A549 (cell line): ENCODE results near the gene EID2.

Experiments used
- CTCF ChIP-seq: fragments of >200 bp; sonication (Bioruptor Twin); formaldehyde crosslinking; IDR thresholded peaks from 3 replicates; pipeline ENCODE4 v1.5.1; 2016
- EP300 ChIP-seq, 2 experiments: fragments of >200 bp; sonication (Bioruptor Twin); formaldehyde crosslinking; IDR thresholded peaks; 2 replicates in 1 of 2; 3 replicates in 1 of 2; pipeline ENCODE4 v1.6.1; 2016 to 2017
- ESRRA ChIP-seq: fragments of 150-350 bp; IDR thresholded peaks from 2 replicates; pipeline ENCODE4 v1.6.1; 2014; ENCODE audit warnings: mild to moderate bottlenecking, low read length, borderline replicate concordance
- JUNB ChIP-seq: fragments of >200 bp; sonication (Bioruptor Twin); formaldehyde crosslinking; IDR thresholded peaks from 2 replicates; pipeline ENCODE4 v1.6.1; 2016
- NR3C1 ChIP-seq: fragments of >200 bp; sonication (Bioruptor Twin); formaldehyde crosslinking; IDR thresholded peaks from 3 replicates; pipeline ENCODE4 v1.6.1; 2017
- POLR2A ChIP-seq: IDR thresholded peaks from 2 replicates; pipeline ENCODE4 v1.6.1; 2012; ENCODE audit warnings: mild to moderate bottlenecking, low read length
- REST ChIP-seq: fragments of 200-600 bp; sonication (generic); IDR thresholded peaks from 2 replicates; pipeline ENCODE4 v1.6.1; 2016; ENCODE audit warnings: antibody characterized with exemption, mild to moderate bottlenecking, moderate library complexity

GRCh38 chr19:39492225-39492624, 47.7 kb downstream of the EID2 start:
- TF ChIP-seq ESRRA: no peak
- TF ChIP-seq CTCF: no peak
- TF ChIP-seq JUNB: no peak
- TF ChIP-seq EP300 (IDR thresholded peaks at IDR 0.05): no peak
- TF ChIP-seq REST: no peak
- no peak for TF ChIP-seq NR3C1
- no peak for TF ChIP-seq POLR2A
